HG03460 (cell line): Measurements from ENCODE around the gene CELF5.

Experiments used
- ATAC-seq: cut with Tn5 transposase; IDR thresholded peaks from one replicate; pipeline ENCODE4 v1.9.1; 2021; ENCODE audit not compliant: unreplicated experiment

Gene CELF5

GRCh38 chr19:3236272-3236671, 11.8 kb downstream of the CELF5 start:
- ATAC-seq, result no peak

GRCh38 chr19:3238066-3238561, 13.7 kb downstream of the CELF5 start:
- ATAC-seq, result no peak

- ATAC-seq, result no peak
Measured at GRCh38 chr19:3239367-3239766, 14.9 kb downstream of the CELF5 start.

GRCh38 chr19:3243819-3244700, 19.6 kb downstream of the CELF5 start:
- no peak for ATAC-seq

GRCh38 chr19:3245050-3245449, 20.6 kb downstream of the CELF5 start:
- ATAC-seq, result no peak

GRCh38 chr19:3248728-3249326, 24.4 kb downstream of the CELF5 start:
- ATAC-seq, result no peak

GRCh38 chr19:3249408-3249807, 24.9 kb downstream of the CELF5 start:
- no peak for ATAC-seq

GRCh38 chr19:3250675-3251074, 26.2 kb downstream of the CELF5 start:
- ATAC-seq, result no peak

GRCh38 chr19:3251229-3251628, 26.8 kb downstream of the CELF5 start:
- ATAC-seq, result no peak

- no peak for ATAC-seq
Measured at GRCh38 chr19:3252650-3253049, 28.2 kb downstream of the CELF5 start.

GRCh38 chr19:3253270-3253669, 28.8 kb downstream of the CELF5 start:
- no peak for ATAC-seq

GRCh38 chr19:3254520-3254919, 30.1 kb downstream of the CELF5 start:
- no peak for ATAC-seq

GRCh38 chr19:3257071-3257470, 32.6 kb downstream of the CELF5 start:
- ATAC-seq, result no peak

- ATAC-seq, result no peak
Measured at GRCh38 chr19:3262362-3262761, 37.9 kb downstream of the CELF5 start.

- no peak for ATAC-seq
Measured at GRCh38 chr19:3263866-3264265, 39.4 kb downstream of the CELF5 start.

- no peak for ATAC-seq
Measured at GRCh38 chr19:3265432-3265831, 41.0 kb downstream of the CELF5 start.

- ATAC-seq, result no peak
Measured at GRCh38 chr19:3266092-3266693, 41.7 kb downstream of the CELF5 start.

GRCh38 chr19:3266792-3267514, 42.5 kb downstream of the CELF5 start:
- ATAC-seq, result no peak

- ATAC-seq, result no peak
Measured at GRCh38 chr19:3268326-3268725, 43.9 kb downstream of the CELF5 start.

- ATAC-seq, result no peak
Measured at GRCh38 chr19:3268763-3269162, 44.3 kb downstream of the CELF5 start.
